Adrenal gland (tissue), 5 donors: ENCODE measurements around the gene FXYD4.

ENCODE experiments used
- POLR2A ChIP-seq, 2 donors: fragments of 450-650 bp; IDR thresholded peaks; one replicate each; pipeline ENCODE4 v1.6.1; 2017; ENCODE audit warnings: antibody characterized with exemption in 2 of 2, mild to moderate bottlenecking in 2 of 2, moderate library complexity in 1 of 2
- TF ChIP-seq, protein P1 (sequence below), 6 experiments: fragments of 450-650 bp in 4 of 6; fragments of 200-600 bp in 2 of 6; sonication (generic) in 1 of 6; IDR thresholded peaks; 1 replicate in 5 of 6; 2 replicates in 1 of 6; pipeline versions ENCODE4 v1.5.1 to v1.8.0; 2016 to 2021; ENCODE audit warnings: antibody characterized with exemption in 6 of 6, mild to moderate bottlenecking in 2 of 6, moderate library complexity in 1 of 6
- donor health status: DM: no; HTN: no; CAD: no.

DNA sequence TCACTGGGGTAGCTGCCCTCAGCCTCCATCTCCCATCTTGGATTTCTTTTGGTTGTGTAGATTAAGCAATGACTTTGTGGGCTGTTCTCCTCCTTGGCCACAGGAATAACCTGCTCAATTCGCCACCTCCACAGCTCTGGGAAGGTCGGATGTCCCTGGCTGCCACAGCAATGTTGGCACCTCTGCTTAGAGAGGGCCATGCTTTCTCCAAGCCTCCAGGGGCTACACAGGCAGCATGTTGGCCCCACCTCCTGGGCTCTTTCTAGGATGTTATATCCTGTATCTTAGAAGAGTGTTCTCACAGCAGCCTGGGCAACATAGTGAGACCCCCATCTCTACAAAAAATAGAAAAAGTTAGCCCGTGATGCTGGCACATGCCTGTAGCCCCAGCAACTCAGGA lies 35.4 kb upstream of the FXYD4 start:
- TF ChIP-seq, protein P1, sequence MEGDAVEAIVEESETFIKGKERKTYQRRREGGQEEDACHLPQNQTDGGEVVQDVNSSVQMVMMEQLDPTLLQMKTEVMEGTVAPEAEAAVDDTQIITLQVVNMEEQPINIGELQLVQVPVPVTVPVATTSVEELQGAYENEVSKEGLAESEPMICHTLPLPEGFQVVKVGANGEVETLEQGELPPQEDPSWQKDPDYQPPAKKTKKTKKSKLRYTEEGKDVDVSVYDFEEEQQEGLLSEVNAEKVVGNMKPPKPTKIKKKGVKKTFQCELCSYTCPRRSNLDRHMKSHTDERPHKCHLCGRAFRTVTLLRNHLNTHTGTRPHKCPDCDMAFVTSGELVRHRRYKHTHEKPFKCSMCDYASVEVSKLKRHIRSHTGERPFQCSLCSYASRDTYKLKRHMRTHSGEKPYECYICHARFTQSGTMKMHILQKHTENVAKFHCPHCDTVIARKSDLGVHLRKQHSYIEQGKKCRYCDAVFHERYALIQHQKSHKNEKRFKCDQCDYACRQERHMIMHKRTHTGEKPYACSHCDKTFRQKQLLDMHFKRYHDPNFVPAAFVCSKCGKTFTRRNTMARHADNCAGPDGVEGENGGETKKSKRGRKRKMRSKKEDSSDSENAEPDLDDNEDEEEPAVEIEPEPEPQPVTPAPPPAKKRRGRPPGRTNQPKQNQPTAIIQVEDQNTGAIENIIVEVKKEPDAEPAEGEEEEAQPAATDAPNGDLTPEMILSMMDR (IDR thresholded peaks at IDR 0.05): no peak
- TF ChIP-seq POLR2A (IDR thresholded peaks at IDR 0.05): no peak
